ENCODE results near the gene ADH4. TPM values are rescaled to one million over a fixed set of nuclear protein-coding genes. Genes with fewer than 3 reads are reported as not detected.

The ADH4 gene
- total and polyA plus RNA-seq, 2 experiments from 2014 or later, result not detected

DNA sequence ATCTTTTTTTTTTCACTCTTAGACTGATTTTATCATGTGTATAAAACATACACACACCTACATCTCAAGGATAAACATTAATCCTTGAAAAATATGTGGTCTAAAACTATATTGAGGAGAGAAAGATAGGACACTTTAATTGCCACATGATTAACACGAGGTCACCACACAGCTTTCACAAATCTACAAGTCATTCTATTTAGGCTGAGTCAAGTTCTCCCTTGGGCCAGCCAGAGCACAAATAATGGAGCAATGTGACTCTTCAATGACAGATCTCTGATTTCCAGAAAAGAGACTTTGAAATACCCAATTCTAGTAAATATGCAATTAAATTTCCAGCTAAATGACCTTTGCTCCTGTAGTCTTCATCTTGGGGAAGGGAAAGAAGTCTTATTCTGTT, 12.9 kb upstream of the ADH4 start (continued):
- TF ChIP-seq ETS1 (IDR thresholded peaks at IDR 0.05) (no peak), REST (IDR thresholded peaks at IDR 0.05; ENCODE audit: unreplicated experiment) (no peak), ZNF331 (CRISPR knock-in tag; IDR thresholded peaks at IDR 0.05; ENCODE audit: low read depth) (no peak)

DNA sequence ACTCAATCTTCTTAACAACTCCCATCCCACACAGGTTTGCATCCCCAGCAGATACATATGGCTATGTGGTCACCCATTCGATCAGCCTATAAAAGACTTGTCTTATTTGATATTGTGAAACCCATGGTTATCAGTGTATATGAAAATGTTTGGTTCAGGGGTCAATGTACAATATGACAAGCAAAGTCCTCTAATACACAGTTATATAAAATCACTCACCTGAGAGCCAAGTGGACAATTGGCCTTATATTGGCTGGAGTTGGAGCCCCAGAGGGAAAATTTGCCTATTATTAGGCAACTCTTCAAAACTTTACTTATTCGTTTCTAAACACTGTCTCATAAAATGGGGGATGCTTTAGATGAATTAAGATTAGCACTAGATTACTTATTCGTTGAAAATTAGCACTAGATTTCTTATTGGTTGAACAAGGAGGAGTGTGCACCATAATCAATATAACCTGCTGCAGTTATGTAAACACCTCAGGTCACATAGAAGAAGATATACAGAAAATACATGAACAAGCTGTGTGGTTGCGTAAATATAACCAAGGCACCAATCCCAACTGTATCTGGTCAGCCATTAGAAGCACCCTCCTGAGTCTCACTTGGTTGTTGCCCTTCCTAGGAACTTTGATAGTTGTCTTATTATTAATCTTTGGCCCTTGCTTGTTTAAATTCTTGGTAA, 10.7 kb upstream of the ADH4 start:
- DNase-seq (ENCODE audit: low spot score) (no peak), ATAC-seq (no peak)
- H3K79me2 ChIP-seq (replicated peaks; ENCODE audit: insufficient read depth), result no peaks in the 10 kb centered on the region
- H2AFZ ChIP-seq, result no peak overlapping the region
- H3K27me3 ChIP-seq (ENCODE audit: insufficient read depth), result no peaks in the 10 kb centered on the region
- H3K9me2 ChIP-seq (ENCODE audit: insufficient read depth), result no peaks in the 10 kb centered on the region; the same call in 1 of the 2 replicates
- Mint-ChIP-seq H3K4me3 (no peak overlapping the region), H3K27me3 (ENCODE audit: insufficient read depth, low read depth, poor library complexity) (no peaks in the 10 kb centered on the region), H3K9me3 (peaks cover 28% of the 10 kb centered on the region), H3K27ac (no peak overlapping the region), H3K4me1 (no peaks in the 10 kb centered on the region), H3K36me3 (ENCODE audit: low read depth) (peaks cover 23% of the 10 kb centered on the region)
- no peaks in the 10 kb centered on the region for H4K20me1 ChIP-seq (replicated peaks; ENCODE audit: insufficient read depth)
- H3K4me1 ChIP-seq (ENCODE audit: insufficient read depth), result no peaks in the 10 kb centered on the region
- H3K4me2 ChIP-seq, result no peak overlapping the region
- H3F3A ChIP-seq (replicated peaks; ENCODE audit: low read depth), result no peaks in the 10 kb centered on the region
- H3K27ac ChIP-seq (ENCODE audit: low read depth), result no peak overlapping the region
- no peaks in the 10 kb centered on the region for H3K36me3 ChIP-seq (ENCODE audit: insufficient read depth)
- H3K4me3 ChIP-seq, result no peak overlapping the region
- TF ChIP-seq STAT1 (IDR thresholded peaks at IDR 0.05; ENCODE audit: unreplicated experiment) (no peak), POLR2AphosphoS5 (IDR thresholded peaks at IDR 0.05; ENCODE audit: low read depth) (no peak), ZNF462 (CRISPR knock-in tag; IDR thresholded peaks at IDR 0.05) (no peak), EZH2phosphoT487 (IDR thresholded peaks at IDR 0.05; ENCODE audit: unreplicated experiment) (no peak), JUNB (IDR thresholded peaks at IDR 0.05; ENCODE audit: unreplicated experiment) (no peak), ZNF114 (CRISPR knock-in tag; IDR thresholded peaks at IDR 0.05) (no peak), EZH2 (IDR thresholded peaks at IDR 0.05; ENCODE audit: low read depth, unreplicated experiment) (no peak), ETS1 (IDR thresholded peaks at IDR 0.05) (no peak), CREB1 (CRISPR knock-in tag; IDR thresholded peaks at IDR 0.05; ENCODE audit: low read depth) (no peak), NANOG (IDR thresholded peaks at IDR 0.05; ENCODE audit: borderline replicate concordance) (no peak), ZNF331 (CRISPR knock-in tag; IDR thresholded peaks at IDR 0.05; ENCODE audit: low read depth) (no peak)

Data from GM23338 (cell line).